NCI-H2081 treated with DMSO at 0.1 percent for 48 hours (cell line): ENCODE measurements around the gene INTS6.

Experiments
- DNase-seq: peaks from one replicate; lab custom pipeline; 2025; lab: John Stamatoyannopoulos, UW

INTS6 gene

GRCh38 chr13:51318876-51319275 is 134.0 kb downstream of the INTS6 start:
- DNase-seq = no peak

- DNase-seq = no peak
These were observed 134.8 kb downstream of the INTS6 start for GRCh38 chr13:51318015-51318414.

GRCh38 chr13:51317262-51317661 is 135.6 kb downstream of the INTS6 start:
- no peak for DNase-seq

DNA sequence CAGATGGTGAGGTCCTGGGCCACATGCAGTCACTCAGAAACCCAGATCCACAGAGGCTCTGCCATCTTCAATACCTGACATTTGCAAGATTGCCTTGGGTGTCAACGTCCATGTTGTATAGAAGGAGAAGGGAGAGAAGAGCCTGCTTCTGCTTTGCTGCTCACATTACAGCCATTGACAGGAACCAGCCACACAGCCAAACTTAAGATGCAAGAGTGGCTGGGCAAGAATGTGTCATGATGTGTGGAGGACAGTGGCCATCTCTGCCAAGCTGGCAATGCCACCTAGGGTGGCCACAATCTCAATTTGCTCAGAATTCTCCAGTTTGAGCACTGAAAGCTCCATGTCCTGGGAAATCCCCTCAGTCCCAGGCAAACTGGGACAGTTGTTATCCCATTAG is 139.2 kb downstream of the INTS6 start:
- DNase-seq = no peak

DNA sequence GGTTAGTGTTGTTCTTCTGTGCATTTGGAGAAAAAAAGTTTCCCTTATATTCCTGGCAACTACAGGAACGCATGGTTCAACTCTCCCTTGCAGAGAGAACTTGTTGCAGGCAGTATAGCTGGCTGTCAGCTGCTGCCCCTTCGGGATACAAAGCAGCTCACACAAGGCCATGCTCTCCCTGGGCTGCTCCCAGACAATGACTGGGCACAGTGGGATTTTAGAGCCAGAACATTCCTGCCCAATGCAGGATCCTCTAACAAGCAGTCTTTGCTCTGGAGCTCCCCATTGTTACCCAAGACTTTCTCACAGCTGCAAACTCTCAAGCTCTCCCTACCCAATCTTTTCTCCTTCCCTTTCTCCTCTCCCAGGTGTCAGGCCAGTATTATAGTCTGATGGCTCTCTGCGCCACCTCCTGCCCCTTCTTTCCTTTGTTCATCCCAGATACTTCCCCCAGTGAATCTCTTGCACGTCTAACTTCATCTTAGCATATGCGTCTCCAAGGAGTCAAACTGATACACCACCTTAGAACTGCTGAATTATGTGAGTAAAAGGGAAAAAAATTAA is 140.8 kb downstream of the INTS6 start:
- no peak for DNase-seq
